Inferior parietal cortex (tissue), 1 donor: ENCODE data around the gene GPR39.
A peak's percentile ranks its signal among the peaks of the same experiment; 100 is the strongest.
"Not testable (repeated sequence)": the region's sequence is repeated elsewhere in the genome, so short reads cannot be mapped to it uniquely, and the experiment has no call there.

Experiments used
- DNase-seq: peaks from one replicate; pipeline ENCODE4 v3.0.0-alpha.2; 2016; ENCODE audit errors: extremely low spot score

Gene GPR39

DNA sequence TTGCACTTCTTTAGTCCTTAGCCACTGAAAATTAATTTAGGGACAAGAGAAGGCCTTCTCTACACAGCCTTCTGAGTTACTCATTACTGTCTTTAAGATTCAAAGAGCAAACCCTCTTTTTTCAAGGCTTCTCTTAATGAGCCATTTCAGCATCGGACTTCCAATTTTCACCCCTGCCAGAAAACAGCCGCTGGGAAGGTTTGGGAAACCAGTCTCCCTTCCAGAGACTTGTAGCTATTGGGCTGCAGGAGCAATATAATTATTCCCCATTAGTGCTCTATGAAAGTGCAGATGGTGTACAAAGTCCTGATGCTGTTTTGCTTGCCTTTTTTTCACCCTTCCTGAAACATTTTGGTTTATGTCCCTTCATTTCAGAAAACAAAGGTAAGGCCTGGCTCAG, 79.3 kb downstream of the GPR39 start:
- no peak for DNase-seq

- no peak for DNase-seq
Observed at GRCh38 chr2:132496555-132496954, 80.0 kb downstream of the GPR39 start.

DNA sequence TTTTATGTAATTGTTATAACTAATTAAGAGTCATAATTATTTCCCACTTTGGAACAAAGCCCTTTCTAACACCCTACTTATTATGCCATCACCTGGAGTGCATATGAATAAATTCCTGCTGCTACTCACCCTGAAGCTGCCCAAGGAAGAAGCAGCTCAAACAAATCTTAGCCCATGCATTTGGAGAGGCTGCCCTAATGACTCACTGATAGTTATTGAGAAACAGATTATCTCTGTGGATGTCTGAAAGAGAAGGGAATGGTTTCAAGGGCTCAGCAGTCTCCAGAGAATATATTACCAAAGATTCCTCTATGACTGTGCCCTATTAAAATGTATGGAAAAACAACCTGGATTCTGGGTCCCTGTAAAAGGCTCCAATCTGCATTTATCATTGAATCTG, 81.0 kb downstream of the GPR39 start:
- DNase-seq, result no peak

- no peak for DNase-seq
Observed at GRCh38 chr2:132503701-132504100, 87.1 kb downstream of the GPR39 start.

DNA sequence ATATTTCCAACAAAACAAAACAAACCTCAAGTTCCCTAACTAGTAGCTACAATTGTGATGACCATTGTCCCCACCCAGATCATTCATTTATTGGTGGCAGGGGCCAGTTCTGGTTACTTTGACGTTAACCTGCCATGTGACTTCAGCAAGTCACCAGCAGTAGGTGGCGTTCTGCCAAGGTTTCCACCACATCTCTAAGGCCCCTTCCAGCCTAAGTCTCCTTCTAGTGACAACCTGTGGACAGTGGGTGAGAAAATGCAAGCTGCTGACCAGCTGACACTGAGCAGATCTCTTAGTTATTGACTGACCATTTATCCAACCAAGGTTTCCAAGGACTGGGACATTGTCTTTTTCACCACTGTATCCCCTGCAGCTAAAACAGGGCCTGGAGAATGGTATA, 98.4 kb downstream of the GPR39 start:
- no peak for DNase-seq

DNA sequence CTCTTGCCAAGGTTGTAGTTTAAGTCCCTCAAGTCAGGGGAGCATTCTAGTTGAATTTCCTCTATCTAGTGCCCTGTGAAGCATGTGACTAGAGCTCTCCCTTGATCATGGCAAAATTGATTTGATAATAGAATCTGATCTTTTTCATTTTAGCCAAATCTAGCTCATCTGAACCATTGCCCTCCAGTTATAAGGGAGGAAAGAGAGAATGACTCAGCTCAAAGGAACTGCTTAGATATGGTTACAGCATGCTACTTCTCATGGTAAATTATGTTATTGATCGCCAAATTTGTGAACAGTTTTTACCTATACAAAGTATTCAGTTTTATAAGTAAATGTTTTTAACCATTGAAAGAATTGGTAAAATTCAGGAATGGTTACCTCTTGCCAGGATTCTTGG, 100.8 kb downstream of the GPR39 start:
- no peak for DNase-seq

GRCh38 chr2:132518302-132518701, 101.7 kb downstream of the GPR39 start:
- DNase-seq, result no peak

- DNase-seq, result no peak
Observed at GRCh38 chr2:132519566-132519965, 103.0 kb downstream of the GPR39 start.

- no peak for DNase-seq
Observed at GRCh38 chr2:132521341-132521740, 104.7 kb downstream of the GPR39 start.

DNA sequence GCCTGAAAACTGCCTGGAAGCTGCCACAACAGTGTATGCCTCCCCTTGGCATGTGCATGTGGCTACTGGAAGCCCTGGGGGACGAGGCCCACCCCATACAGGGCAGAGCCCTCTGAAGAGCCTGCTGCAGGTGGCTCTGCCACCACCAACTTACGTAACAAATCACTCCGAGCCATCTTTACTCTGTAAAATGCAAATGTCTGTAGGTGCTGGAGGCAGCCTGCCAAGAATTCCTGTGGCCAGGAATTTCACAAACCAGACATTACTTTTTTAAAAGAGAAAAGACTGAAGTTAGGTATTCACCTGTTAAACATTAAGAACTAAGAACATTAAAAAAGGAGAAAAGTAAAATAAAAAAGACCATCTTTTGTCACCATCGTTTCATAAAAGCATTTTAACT, 106.3 kb downstream of the GPR39 start:
- no peak for DNase-seq

- DNase-seq, result not testable (repeated sequence)
Observed at GRCh38 chr2:132537061-132537460, 120.5 kb downstream of the GPR39 start.

DNA sequence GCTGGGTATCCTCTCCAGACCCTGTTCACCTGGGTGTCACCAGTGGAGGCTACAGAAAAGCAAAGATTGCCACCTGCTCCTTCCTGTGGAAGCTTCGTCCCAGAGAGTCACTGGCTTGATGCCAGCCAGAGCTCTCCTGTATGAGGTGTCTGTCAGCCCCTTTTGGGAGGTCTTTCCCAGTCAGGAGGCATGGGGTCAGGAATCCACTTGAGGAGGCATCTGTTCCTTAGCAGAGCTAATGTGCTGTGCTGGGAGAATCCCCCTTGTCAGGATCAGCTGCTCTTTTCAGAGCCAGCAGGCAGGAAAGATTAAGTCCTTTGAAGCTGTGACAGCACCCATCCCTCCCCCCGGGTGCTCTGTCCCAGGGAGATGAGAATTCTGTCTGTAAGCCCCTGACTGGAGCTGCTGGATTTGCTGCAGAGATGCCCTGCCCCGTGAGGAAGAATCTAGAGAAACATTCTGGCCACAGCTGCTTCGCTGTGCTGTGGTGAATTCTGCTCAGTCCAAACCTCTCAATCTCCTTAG, 121.8 kb downstream of the GPR39 start:
- no peak for DNase-seq

GRCh38 chr2:132540166-132540565, 123.6 kb downstream of the GPR39 start:
- no peak for DNase-seq

GRCh38 chr2:132542953-132543569, 126.5 kb downstream of the GPR39 start:
- no peak for DNase-seq

GRCh38 chr2:132544006-132544630, 127.5 kb downstream of the GPR39 start:
- DNase-seq, result no peak

DNA sequence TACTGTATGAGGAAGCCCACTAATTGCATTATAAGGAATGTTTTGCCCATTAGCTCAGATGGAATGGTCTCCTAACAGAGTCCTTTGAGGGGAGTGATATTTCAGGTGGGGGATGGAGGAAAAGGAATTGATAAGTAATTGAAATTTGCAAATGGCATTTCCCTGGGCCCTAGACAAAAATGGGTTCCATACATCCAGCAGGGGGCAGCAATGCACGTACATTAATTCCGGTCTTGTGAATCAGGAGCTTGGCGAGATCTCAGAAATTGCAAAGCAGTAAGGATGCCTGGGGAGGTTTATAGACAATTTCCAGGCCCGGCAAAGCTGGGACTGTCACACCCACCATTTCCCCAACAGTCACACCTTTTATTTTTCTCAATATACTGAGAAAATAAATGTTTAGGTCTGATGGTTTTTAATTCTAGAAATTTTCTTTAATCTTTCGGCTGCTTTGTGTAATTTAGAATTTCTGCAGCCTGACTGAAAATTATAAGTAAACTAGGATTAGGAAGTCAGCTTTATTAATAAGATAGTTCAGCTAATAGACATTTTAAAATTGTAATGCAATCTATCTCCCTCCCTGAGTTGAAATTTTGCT, 130.6 kb downstream of the GPR39 start:
- peak; percentile 89 for DNase-seq

GRCh38 chr2:132549935-132550670, 133.5 kb downstream of the GPR39 start:
- no peak for DNase-seq

GRCh38 chr2:132550946-132551345, 134.3 kb downstream of the GPR39 start:
- no peak for DNase-seq

DNA sequence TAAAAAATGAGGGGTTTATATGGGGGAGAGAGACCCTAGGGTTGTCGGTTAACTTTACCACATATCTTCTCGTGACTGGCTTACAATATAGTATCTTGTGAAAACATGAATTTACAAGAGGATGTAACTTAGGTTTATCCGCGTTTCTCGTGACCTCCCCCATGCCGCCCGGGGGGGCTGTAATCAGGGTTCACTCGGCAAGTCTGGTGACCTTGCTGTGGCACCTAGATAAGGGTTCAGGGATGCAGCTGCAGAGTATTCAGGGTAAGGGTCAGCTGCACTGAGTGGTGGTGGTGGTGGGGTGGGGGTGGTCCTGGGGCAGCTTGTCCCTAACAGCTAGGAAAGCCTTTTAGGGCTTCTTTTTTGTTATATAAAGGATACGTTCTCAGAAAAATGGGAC, 141.1 kb downstream of the GPR39 start:
- DNase-seq, result no peak

DNA sequence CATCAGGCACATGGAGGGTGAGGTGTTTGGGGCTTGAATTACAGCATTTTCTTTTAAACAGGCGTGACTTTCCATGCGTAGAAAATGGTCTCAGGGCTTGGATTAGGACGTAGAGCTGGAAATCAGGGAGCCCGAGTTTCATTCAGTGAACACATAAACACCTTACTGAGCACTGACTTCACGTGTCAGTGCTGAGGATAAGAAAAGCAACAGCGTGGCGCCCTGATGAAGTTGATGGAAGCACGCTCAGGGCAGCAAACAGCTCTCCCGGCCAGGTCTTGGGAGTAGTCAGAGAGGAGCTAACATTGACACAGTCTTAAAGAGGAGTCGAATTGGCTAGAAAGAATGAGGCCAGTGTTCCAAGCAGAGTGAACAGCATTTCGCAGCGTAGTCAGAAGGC, 142.7 kb downstream of the GPR39 start:
- no peak for DNase-seq

DNA sequence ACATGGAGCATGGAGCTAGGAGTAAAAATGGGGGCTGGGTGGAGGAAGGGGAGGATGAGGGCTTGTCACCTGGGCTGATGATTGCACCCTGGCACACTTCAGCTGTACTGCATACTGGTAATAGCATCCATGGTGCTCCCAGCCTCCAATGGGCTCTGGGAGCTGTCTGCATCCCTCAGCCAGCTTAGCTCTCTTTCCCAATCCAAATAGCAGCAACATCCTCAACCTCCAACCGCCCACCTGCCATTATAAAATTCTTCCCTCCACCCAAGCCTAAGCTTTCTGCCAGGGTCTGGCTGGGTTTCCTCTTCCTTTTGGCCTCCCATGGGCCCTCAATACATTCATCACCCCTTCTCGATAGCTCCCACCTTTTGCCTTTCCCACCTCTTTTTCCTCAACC, 143.3 kb downstream of the GPR39 start:
- DNase-seq, result no peak

DNA sequence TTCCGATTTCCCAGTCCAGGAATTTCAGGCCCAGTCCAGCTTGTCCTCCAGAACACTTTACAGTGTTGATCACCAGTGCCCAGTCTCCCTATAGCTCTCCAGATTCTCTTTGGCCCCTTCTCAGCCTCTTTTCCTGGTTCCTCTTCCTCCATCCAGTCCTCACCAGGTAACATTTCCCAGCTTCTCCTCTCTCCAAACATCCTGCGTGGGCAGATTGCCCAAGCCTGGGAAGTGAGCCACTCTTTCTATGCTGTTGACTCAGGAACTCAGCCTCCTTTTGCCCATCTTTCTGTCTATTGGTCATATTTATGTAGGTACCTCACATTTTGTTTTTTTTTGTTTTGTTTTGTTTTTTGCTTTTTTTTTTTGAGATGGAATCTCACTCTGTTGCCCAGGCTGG, 144.0 kb downstream of the GPR39 start:
- no peak for DNase-seq

DNA sequence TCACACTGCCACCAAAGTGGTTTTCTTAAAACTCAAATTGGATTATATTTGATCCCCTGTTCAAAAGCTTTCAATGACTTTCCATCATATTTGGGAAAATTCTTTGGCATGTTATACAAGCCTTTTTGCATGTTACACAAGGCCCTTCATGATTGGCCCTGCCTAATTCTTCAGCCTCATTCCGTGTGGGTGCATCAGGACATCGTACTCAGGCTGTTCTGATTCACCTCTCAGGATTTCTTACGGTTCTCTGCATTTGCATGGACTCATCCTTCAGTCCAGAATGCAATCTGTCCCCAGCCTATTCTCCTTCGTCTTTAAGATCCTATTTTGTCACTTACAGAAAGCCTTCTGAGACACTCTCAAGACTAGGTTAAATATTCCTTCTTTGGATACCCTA, 145.6 kb downstream of the GPR39 start:
- DNase-seq, result no peak
